Muscle of leg (tissue), 11 donors: ENCODE measurements around the gene MPV17L2. TPM values are rescaled to one million over a fixed set of nuclear protein-coding genes. Genes with fewer than 3 reads are reported as not detected.

Experiments used
- DNase-seq: peaks from one replicate; pipeline ENCODE4 v3.0.0; 2013
- H3K27ac ChIP-seq: one replicate; pipeline ENCODE4 v1.5.1; 2013; ENCODE audit warnings: mild to moderate bottlenecking, low read length, control low read depth
- H3K27me3 ChIP-seq: one replicate; pipeline ENCODE4 v1.6.1; 2013; ENCODE audit warnings: low read length; ENCODE audit not compliant: control insufficient read depth, insufficient read depth
- H3K36me3 ChIP-seq: one replicate; pipeline ENCODE4 v1.6.1; 2013; ENCODE audit warnings: low read length; ENCODE audit not compliant: control insufficient read depth, insufficient read depth
- H3K4me1 ChIP-seq: one replicate; pipeline ENCODE4 v1.6.1; 2013; ENCODE audit warnings: low read length; ENCODE audit not compliant: control insufficient read depth, insufficient read depth
- H3K4me3 ChIP-seq: one replicate; pipeline ENCODE4 v1.5.1; 2013; ENCODE audit warnings: low read length, control low read depth
- H3K9me3 ChIP-seq: replicated peaks from 2 replicates; pipeline ENCODE4 v1.6.1; 2013; ENCODE audit warnings: low read depth, low read length; ENCODE audit not compliant: control insufficient read depth
- WGBS: methylation state at CpG from one replicate; pipeline ENCODE4 v1.1.5; 2013; ENCODE audit warnings: missing lambda C conversion rate; ENCODE audit not compliant: insufficient coverage; 5-methylcytosine and 5-hydroxymethylcytosine counted together
- polyA plus RNA-seq, 8 donors: library from polyadenylated mRNA; unstranded; fragments of 120-200 nt; gene quantifications; one replicate each; pipeline versions ENCODE4 v1.2.1 to v1.2.3, GENCODE V29; 2013; ENCODE audit warnings: inconsistent platforms in 1 of 8, low replicate concordance in 1 of 8; ENCODE audit not compliant: insufficient read length in 8 of 8, insufficient read depth in 1 of 8
- total RNA-seq: library from RNA; stranded (reverse); fragments of 120-200 nt; gene quantifications from one replicate; pipeline ENCODE4 v1.2.4, GENCODE V29; 2013

MPV17L2 gene
- total and polyA plus RNA-seq, 9 donors: 3.7 to 7.9 (median 6.3) TPM

- peaks cover 8% of the 10 kb centered on the region for H3K4me1 ChIP-seq
- peaks cover 37% of the 10 kb centered on the region for H3K27me3 ChIP-seq
- WGBS: under 1% methylated on average over 44 of the region's 46 CpGs
- no peak overlapping the region for H3K4me3 ChIP-seq
- peaks cover 4% of the 10 kb centered on the region for H3K9me3 ChIP-seq
- no peaks in the 10 kb centered on the region for H3K36me3 ChIP-seq
- no peak for DNase-seq
- H3K27ac ChIP-seq: no peak overlapping the region
Observed at GRCh38 chr19:18232540-18233223, 39.7 kb downstream of the MPV17L2 start.

DNA sequence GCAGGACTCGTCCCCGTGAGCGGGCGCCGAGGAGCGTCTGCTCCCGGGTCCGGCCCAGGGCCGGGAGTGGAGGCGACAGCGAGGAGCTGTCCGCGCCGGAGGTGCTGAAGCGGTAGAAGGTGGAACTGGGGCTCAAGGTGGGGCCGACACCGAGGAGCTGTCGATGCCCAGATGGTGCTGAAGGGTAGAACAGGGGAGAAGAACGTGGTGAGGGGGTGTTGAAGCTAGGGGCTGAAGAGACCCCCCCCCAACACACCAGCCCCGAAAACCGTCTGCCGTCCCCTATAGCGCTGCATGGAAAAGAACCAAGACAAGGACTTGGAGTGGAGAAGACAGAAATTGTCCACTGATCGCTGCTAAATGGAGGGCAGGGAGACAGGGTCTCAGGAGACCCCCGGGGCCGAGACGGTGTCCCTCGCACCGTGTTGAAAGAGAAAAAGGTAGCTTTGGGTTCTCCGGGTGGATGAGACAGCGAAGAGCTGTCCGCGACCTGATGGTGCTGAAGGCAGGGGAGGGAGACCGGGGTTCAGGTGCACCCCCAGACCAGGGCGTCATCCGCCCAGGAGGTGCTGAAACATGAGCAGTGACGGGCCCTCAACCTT, 40.3 kb downstream of the MPV17L2 start:
- H3K27me3 ChIP-seq: peaks cover 36% of the 10 kb centered on the region
- peaks cover 4% of the 10 kb centered on the region for H3K9me3 ChIP-seq
- no peak for DNase-seq
- H3K36me3 ChIP-seq: no peaks in the 10 kb centered on the region
- no peak overlapping the region for H3K27ac ChIP-seq
- no peak overlapping the region for H3K4me3 ChIP-seq
- peaks cover 3% of the 10 kb centered on the region for H3K4me1 ChIP-seq
- 11% methylated on average over 29 of the region's 37 CpGs for WGBS

GRCh38 chr19:18234194-18234593, 41.2 kb downstream of the MPV17L2 start:
- H3K4me3 ChIP-seq: no peak overlapping the region
- no peak overlapping the region for H3K27ac ChIP-seq
- 40% methylated on average over 4 of the region's 6 CpGs for WGBS
- H3K27me3 ChIP-seq: peaks cover 34% of the 10 kb centered on the region
- H3K9me3 ChIP-seq: peaks cover 4% of the 10 kb centered on the region
- no peaks in the 10 kb centered on the region for H3K36me3 ChIP-seq
- no peak for DNase-seq
- no peaks in the 10 kb centered on the region for H3K4me1 ChIP-seq

GRCh38 chr19:18239303-18239702, 46.3 kb downstream of the MPV17L2 start:
- Histone ChIP-seq H3K4me1 (no peaks in the 10 kb centered on the region), H3K36me3 (no peaks in the 10 kb centered on the region), H3K9me3 (no peaks in the 10 kb centered on the region), H3K4me3 (no peak overlapping the region), H3K27me3 (peaks cover 12% of the 10 kb centered on the region), H3K27ac (no peak overlapping the region)
- 25% methylated on average over 11 of the region's 12 CpGs for WGBS
- no peak for DNase-seq

DNA sequence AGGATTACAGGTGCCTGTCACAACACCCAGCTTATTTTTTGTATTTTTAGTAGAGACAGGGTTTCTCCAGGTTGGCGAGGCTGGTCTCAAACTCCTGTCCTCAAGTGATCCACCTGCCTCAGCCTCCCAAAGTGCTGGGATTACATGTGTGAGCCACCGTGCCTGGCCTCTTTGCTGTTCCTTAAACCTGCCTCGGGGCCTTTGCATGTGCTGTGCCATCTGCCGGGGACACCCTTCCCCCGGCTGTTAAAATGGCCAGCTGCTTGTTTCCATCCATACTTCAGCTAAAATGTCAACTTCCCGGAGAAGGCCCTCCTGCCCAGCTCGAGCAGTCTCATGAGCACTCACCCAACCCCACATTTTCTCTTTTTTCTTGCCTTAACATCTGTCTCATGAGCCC, 52.3 kb downstream of the MPV17L2 start:
- peaks cover 6% of the 10 kb centered on the region for H3K27me3 ChIP-seq
- DNase-seq: no peak
- peaks cover 5% of the 10 kb centered on the region for H3K9me3 ChIP-seq
- no peak overlapping the region for H3K27ac ChIP-seq
- WGBS: 70% methylated on average over 7 of the region's 7 CpGs
- no peaks in the 10 kb centered on the region for H3K4me1 ChIP-seq
- no peaks in the 10 kb centered on the region for H3K36me3 ChIP-seq
- no peak overlapping the region for H3K4me3 ChIP-seq

Other genes starting within 250 kb of the MPV17L2 start
- 1.2 TPM for gene KCNN1, start 226.1 kb upstream of the MPV17L2 start, total RNA-seq
- gene KCNN1, start 226.1 kb upstream of the MPV17L2 start, polyA plus RNA-seq: 1 to 10 TPM in 7 of 8 donors, under 1 TPM in 1; 0.65 to 2.5 (median 1.4) TPM
- gene ARRDC2, start 185.0 kb upstream of the MPV17L2 start, total RNA-seq: 4.9 TPM
- 1 to 10 TPM; 3.4 to 6.7 (median 4.4) TPM for gene ARRDC2, start 185.0 kb upstream of the MPV17L2 start, polyA plus RNA-seq
- gene IL12RB1, start 106.3 kb upstream of the MPV17L2 start, total RNA-seq: 0.22 TPM
- gene IL12RB1, start 106.3 kb upstream of the MPV17L2 start, polyA plus RNA-seq: under 1 TPM; 0.15 to 0.71 (median 0.32) TPM
- 3.4 TPM for gene MAST3, start 95.4 kb upstream of the MPV17L2 start, total RNA-seq
- gene MAST3, start 95.4 kb upstream of the MPV17L2 start, polyA plus RNA-seq: 10 to 100 TPM in 2 of 8 donors, 1 to 10 TPM in 6; 3.9 to 12.2 (median 8.3) TPM
- 25.0 TPM for gene PIK3R2, start 40.1 kb upstream of the MPV17L2 start, total RNA-seq
- 10 to 100 TPM; 43.7 to 74.7 (median 51.4) TPM for gene PIK3R2, start 40.1 kb upstream of the MPV17L2 start, polyA plus RNA-seq
- 4.6 TPM for gene IFI30, start 19.4 kb upstream of the MPV17L2 start, total RNA-seq
- gene IFI30, start 19.4 kb upstream of the MPV17L2 start, polyA plus RNA-seq: 1 to 10 TPM in 2 of 8 donors, under 1 TPM in 4, not detected in 2; 0.17 to 5.0 (median 0.51) TPM
- gene RAB3A, start 10.8 kb downstream of the MPV17L2 start, total RNA-seq: 1.5 TPM
- gene RAB3A, start 10.8 kb downstream of the MPV17L2 start, polyA plus RNA-seq: 1 to 10 TPM; 3.2 to 5.4 (median 4.0) TPM
- 3.3 TPM for gene PDE4C, start 33.2 kb downstream of the MPV17L2 start, total RNA-seq
- 10 to 100 TPM in 2 of 8 donors, 1 to 10 TPM in 6; 1.5 to 15.2 (median 4.6) TPM for gene PDE4C, start 33.2 kb downstream of the MPV17L2 start, polyA plus RNA-seq
- gene IQCN, start 81.2 kb downstream of the MPV17L2 start, total RNA-seq: 1.5 TPM
- gene IQCN, start 81.2 kb downstream of the MPV17L2 start, polyA plus RNA-seq: 1 to 10 TPM; 2.0 to 5.9 (median 3.2) TPM
- gene JUND, start 88.4 kb downstream of the MPV17L2 start, total RNA-seq: 75.5 TPM
- 100 to 1,000 TPM in 7 of 8 donors, 10 to 100 TPM in 1; 75.1 to 178 (median 145) TPM for gene JUND, start 88.4 kb downstream of the MPV17L2 start, polyA plus RNA-seq
- gene LSM4, start 129.9 kb downstream of the MPV17L2 start, total RNA-seq: 129 TPM
- gene LSM4, start 129.9 kb downstream of the MPV17L2 start, polyA plus RNA-seq: 100 to 1,000 TPM in 2 of 8 donors, 10 to 100 TPM in 6; 85.2 to 112 (median 93.2) TPM
- gene PGPEP1, start 147.4 kb downstream of the MPV17L2 start, total RNA-seq: 10.8 TPM
- 10 to 100 TPM in 2 of 8 donors, 1 to 10 TPM in 6; 7.7 to 14.9 (median 9.3) TPM for gene PGPEP1, start 147.4 kb downstream of the MPV17L2 start, polyA plus RNA-seq
- 0.62 TPM for gene GDF15, start 192.9 kb downstream of the MPV17L2 start, total RNA-seq
- 1 to 10 TPM in 2 of 8 donors, under 1 TPM in 6; 0.33 to 1.8 (median 0.80) TPM for gene GDF15, start 192.9 kb downstream of the MPV17L2 start, polyA plus RNA-seq
- 1.5 TPM for gene LRRC25, start 204.4 kb downstream of the MPV17L2 start, total RNA-seq
- 1 to 10 TPM; 1.2 to 2.4 (median 1.7) TPM for gene LRRC25, start 204.4 kb downstream of the MPV17L2 start, polyA plus RNA-seq
- gene SSBP4, start 226.2 kb downstream of the MPV17L2 start, total RNA-seq: 77.1 TPM
- 100 to 1,000 TPM; 104 to 156 (median 120) TPM for gene SSBP4, start 226.2 kb downstream of the MPV17L2 start, polyA plus RNA-seq
- gene ISYNA1, start 244.9 kb downstream of the MPV17L2 start, total RNA-seq: 85.8 TPM
- gene ISYNA1, start 244.9 kb downstream of the MPV17L2 start, polyA plus RNA-seq: 100 to 1,000 TPM; 122 to 221 (median 180) TPM